DOHH2 (cell line): ENCODE data around the gene DESI1.

Experiments
- H3F3A ChIP-seq: fragments of 200-600 bp; sonication (generic), shearing (Covaris generic); 2 replicates; pipeline ENCODE4 v1.6.0; 2016; ENCODE audit warnings: antibody characterized with exemption, mild to moderate bottlenecking; ENCODE audit not compliant: control insufficient read depth, insufficient read depth
- H3K27ac ChIP-seq: fragments of 200-600 bp; sonication (generic); 2 replicates; pipeline ENCODE4 v1.5.1; 2014; ENCODE audit warnings: low read depth, mild to moderate bottlenecking, low read length, moderate library complexity
- H3K27me3 ChIP-seq: fragments of 200-600 bp; sonication (generic); 2 replicates; pipeline ENCODE4 v1.6.1; 2014; ENCODE audit warnings: mild to moderate bottlenecking, low read length, mixed read lengths; ENCODE audit not compliant: control insufficient read depth
- H3K36me3 ChIP-seq: fragments of 200-600 bp; sonication (generic); 2 replicates; pipeline ENCODE4 v1.6.1; 2014; ENCODE audit warnings: mild to moderate bottlenecking, low read length, moderate library complexity, mixed read lengths; ENCODE audit not compliant: control insufficient read depth
- H3K4me1 ChIP-seq: fragments of 200-600 bp; sonication (generic); 2 replicates; pipeline ENCODE4 v1.6.1; 2014; ENCODE audit warnings: mild to moderate bottlenecking, low read length, mixed read lengths; ENCODE audit not compliant: control insufficient read depth
- H3K4me2 ChIP-seq: fragments of 200-600 bp; sonication (generic); 2 replicates; pipeline ENCODE4 v1.6.0; 2014; ENCODE audit warnings: mild to moderate bottlenecking, low read length, moderate library complexity
- H3K4me3 ChIP-seq: fragments of 200-600 bp; sonication (generic); 2 replicates; pipeline ENCODE4 v1.5.1; 2014; ENCODE audit warnings: mild to moderate bottlenecking, low read length, mixed read lengths
- H3K79me2 ChIP-seq: fragments of 200-600 bp; sonication (generic); 2 replicates; pipeline ENCODE4 v1.6.1; 2014; ENCODE audit warnings: mild to moderate bottlenecking, low read length, mixed read lengths; ENCODE audit not compliant: control insufficient read depth
- H3K9me2 ChIP-seq: fragments of 200-600 bp; sonication (generic); replicated peaks from 2 replicates; pipeline ENCODE4 v1.6.1; 2014; ENCODE audit warnings: mild to moderate bottlenecking, low read length, mixed read lengths; ENCODE audit not compliant: control insufficient read depth
- H3K9me3 ChIP-seq: fragments of 200-600 bp; sonication (generic); 2 replicates; pipeline ENCODE4 v1.6.1; 2014; ENCODE audit warnings: antibody characterized with exemption, low read length, mixed read lengths; ENCODE audit not compliant: control insufficient read depth, insufficient read depth
- H4K20me1 ChIP-seq: fragments of 200-600 bp; sonication (generic); 2 replicates; pipeline ENCODE4 v1.6.0; 2014; ENCODE audit warnings: low read depth, mild to moderate bottlenecking, antibody characterized with exemption, low read length, moderate library complexity; ENCODE audit not compliant: control insufficient read depth, insufficient read depth
- CTCF ChIP-seq: fragments of 200-600 bp; sonication (generic); IDR thresholded peaks from one replicate; pipeline ENCODE4 v1.5.1; 2014; ENCODE audit warnings: antibody characterized with exemption, mild to moderate bottlenecking, low read depth, low read length; ENCODE audit not compliant: poor library complexity, severe bottlenecking
- EZH2phosphoT487 ChIP-seq: fragments of 200-600 bp; sonication (generic); IDR thresholded peaks from 2 replicates; pipeline ENCODE4 v1.6.1; 2017; ENCODE audit warnings: borderline replicate concordance, mild to moderate bottlenecking, antibody characterized with exemption, low read length, moderate library complexity, mixed read lengths

The DESI1 gene

GRCh38 chr22:41619979-41620588 lies 759 bp downstream of the DESI1 start:
- H3K4me3 ChIP-seq = peak overlapping the region; percentile 99
- no peaks in the 10 kb centered on the region for H3K9me3 ChIP-seq
- peak overlapping the region; percentile 91 for H3K4me2 ChIP-seq
- peaks cover 7% of the 10 kb centered on the region; the same call in 1 of the 2 replicates for H4K20me1 ChIP-seq
- TF ChIP-seq CTCF (peak; percentile 27), EZH2phosphoT487 (no peak)
- H3K27me3 ChIP-seq = no peaks in the 10 kb centered on the region
- peak overlapping the region; percentile 58 for H3K27ac ChIP-seq
- H3K4me1 ChIP-seq = peaks cover 37% of the 10 kb centered on the region
- no peaks in the 10 kb centered on the region for H3K9me2 ChIP-seq
- peaks cover 94% of the 10 kb centered on the region for H3K79me2 ChIP-seq
- no peaks in the 10 kb centered on the region; the same call in 1 of the 2 replicates for H3F3A ChIP-seq
- peaks cover 66% of the 10 kb centered on the region for H3K36me3 ChIP-seq

- H4K20me1 ChIP-seq = peaks cover 9% of the 10 kb centered on the region; the same call in 1 of the 2 replicates
- H3K4me2 ChIP-seq = no peak overlapping the region
- no peak overlapping the region for H3K4me3 ChIP-seq
- no peaks in the 10 kb centered on the region for H3K9me2 ChIP-seq
- no peaks in the 10 kb centered on the region for H3K27me3 ChIP-seq
- TF ChIP-seq CTCF (no peak), EZH2phosphoT487 (no peak)
- H3K9me3 ChIP-seq = no peaks in the 10 kb centered on the region
- H3K79me2 ChIP-seq = peaks cover 70% of the 10 kb centered on the region
- peaks cover 17% of the 10 kb centered on the region for H3K4me1 ChIP-seq
- peaks cover 48% of the 10 kb centered on the region for H3K36me3 ChIP-seq
- no peaks in the 10 kb centered on the region for H3F3A ChIP-seq
- no peak overlapping the region for H3K27ac ChIP-seq
These were observed 7.4 kb downstream of the DESI1 start for GRCh38 chr22:41613456-41613855.

- no peaks in the 10 kb centered on the region for H3K9me3 ChIP-seq
- peaks cover 64% of the 10 kb centered on the region for H3K79me2 ChIP-seq
- H3K36me3 ChIP-seq = peaks cover 52% of the 10 kb centered on the region
- H3K4me1 ChIP-seq = peaks cover 12% of the 10 kb centered on the region
- H3K9me2 ChIP-seq = no peaks in the 10 kb centered on the region
- peaks cover 11% of the 10 kb centered on the region; the same call in 1 of the 2 replicates for H4K20me1 ChIP-seq
- no peak overlapping the region for H3K27ac ChIP-seq
- H3K27me3 ChIP-seq = no peaks in the 10 kb centered on the region
- no peaks in the 10 kb centered on the region for H3F3A ChIP-seq
- H3K4me3 ChIP-seq = no peak overlapping the region
- H3K4me2 ChIP-seq = no peak overlapping the region
- TF ChIP-seq CTCF (no peak), EZH2phosphoT487 (no peak)
These were observed 8.1 kb downstream of the DESI1 start for GRCh38 chr22:41612603-41613306.
